NAMALWA (cell line): ENCODE results near the gene SV2A.
"Not testable (repeated sequence)": the region's sequence is repeated elsewhere in the genome, so short reads cannot be mapped to it uniquely, and the experiment has no call there.

Experiments
- DNase-seq: peaks from one replicate; pipeline ENCODE4 v3.0.0-alpha.2; 2015; ENCODE audit warnings: low spot score

The SV2A gene

DNA sequence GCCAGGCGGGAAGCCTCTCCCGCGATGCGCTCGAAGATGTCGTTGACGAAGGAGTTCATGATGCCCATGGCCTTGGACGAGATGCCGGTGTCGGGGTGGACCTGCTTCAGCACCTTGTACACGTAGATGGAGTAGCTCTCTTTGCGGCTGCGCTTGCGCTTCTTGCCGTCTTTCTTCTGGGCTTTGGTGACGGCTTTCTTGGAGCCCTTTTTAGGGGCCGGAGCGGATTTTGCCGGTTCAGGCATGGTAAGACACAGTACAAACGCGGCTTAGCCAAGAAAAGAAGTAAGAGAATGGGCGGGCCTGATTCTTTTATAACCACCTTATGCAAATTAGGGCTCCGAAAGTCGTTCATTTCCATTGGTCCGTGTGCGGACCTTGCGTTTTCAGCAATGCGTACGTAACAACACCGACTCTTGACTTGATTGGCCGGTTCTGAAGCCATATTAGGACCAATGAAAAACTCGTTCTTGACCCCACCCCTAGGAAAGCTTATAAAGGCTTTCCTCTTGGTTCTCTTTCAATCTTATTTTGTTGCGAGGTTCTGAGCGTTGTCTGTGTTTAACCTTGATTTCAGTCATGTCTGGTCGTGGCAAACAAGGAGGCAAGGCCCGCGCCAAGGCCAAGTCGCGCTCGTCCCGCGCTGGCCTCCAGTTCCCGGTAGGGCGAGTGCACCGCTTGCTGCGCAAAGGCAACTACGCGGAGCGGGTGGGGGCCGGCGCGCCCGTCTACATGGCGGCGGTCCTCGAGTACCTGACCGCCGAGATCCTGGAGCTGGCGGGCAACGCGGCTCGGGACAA, 31.0 kb downstream of the SV2A start:
- DNase-seq, result peak; percentile 100

DNA sequence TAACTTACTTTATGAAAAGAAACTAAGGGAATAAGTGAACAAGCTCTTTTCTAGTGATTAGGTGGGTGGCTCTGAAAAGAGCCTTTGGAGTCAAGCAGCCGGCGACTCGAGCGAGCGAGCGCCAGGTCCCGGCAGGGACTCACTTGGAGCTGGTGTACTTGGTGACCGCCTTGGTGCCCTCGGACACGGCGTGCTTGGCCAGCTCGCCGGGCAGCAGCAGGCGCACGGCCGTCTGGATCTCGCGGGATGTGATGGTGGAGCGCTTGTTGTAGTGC, 31.6 kb downstream of the SV2A start:
- DNase-seq, result not testable (repeated sequence)

- peak; percentile 97 for DNase-seq
Measured at GRCh38 chr1:149885339-149886120, 32.1 kb downstream of the SV2A start.

GRCh38 chr1:149884433-149885338, 33.0 kb downstream of the SV2A start:
- peak; percentile 96 for DNase-seq

GRCh38 chr1:149883598-149884247, 33.9 kb downstream of the SV2A start:
- peak; percentile 36 for DNase-seq

DNA sequence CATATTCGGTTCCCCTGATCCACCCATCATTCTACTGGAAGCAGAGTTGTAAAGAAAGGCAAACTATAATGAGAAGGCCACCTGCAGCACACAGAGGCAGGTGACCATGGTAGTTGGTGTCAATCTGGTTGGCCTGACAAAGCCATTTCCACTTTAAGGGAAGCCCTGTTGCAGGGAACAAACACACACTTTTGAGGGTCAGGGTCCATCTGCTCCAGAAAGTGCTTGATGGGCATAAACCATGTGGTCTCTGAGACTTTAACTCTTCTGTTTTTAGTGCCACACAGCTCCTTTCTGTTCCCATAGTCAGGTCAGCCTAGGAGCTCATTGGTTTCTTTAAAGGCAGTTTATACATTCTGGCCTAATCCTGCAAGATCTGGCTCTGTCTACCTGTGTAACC, 35.8 kb downstream of the SV2A start:
- DNase-seq, result no peak

DNA sequence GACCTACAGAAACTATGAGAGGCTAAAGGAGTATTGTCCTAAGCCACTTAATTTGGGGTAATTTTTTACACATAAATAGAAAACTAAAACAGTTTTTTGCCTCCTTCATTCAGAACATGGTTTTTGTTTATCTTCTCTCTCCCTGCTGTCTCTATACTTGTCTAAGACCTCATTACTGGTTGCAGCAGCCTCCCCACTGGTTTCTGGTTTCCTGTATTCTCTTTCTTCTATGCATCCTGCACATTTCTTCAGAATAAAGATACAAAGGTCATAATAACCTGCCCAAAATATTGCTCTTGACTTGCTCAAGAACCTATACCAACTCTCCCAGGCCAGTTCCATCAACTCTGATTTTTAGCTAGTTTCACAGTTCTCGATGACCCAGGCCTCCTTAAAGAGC, 38.1 kb downstream of the SV2A start:
- DNase-seq, result no peak

DNA sequence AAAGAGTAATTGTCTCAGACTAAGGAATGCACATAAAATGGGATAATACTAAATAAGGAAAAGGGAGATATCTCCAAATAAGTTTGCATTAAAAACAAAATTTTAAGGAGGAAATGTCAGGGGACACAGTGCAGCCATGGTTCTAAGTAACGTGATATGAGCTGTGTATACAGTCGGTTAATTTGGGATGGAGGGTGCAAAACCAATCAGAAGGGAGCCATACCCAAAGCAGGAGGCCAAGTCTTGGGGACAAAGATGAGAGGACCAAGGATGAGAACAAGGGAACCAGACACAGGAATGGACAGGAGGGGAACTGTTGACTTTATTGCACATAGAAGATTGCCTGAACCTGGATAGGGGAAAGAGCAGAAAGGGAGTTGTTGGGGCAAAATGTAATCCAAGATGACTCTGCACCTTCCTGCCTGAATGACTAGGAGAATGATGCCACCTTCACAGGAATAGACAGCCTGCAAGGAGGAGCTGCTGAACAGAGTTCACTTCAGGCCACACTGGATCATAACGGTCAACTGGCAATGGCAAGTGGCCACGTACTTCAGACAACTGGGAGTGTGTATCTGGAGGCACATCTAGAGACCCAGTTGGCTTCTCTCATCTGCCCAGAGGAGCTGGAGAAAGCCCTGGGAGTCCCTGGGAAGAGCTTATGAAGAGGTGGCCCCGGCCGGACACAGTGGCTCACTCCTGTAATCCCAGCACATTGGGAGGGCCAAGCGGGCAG, 40.3 kb downstream of the SV2A start:
- no peak for DNase-seq

- not testable (repeated sequence) for DNase-seq
Measured at GRCh38 chr1:149873060-149873459, 44.6 kb downstream of the SV2A start.

- DNase-seq, result not testable (repeated sequence)
Measured at GRCh38 chr1:149866887-149867286, 50.8 kb downstream of the SV2A start.

DNA sequence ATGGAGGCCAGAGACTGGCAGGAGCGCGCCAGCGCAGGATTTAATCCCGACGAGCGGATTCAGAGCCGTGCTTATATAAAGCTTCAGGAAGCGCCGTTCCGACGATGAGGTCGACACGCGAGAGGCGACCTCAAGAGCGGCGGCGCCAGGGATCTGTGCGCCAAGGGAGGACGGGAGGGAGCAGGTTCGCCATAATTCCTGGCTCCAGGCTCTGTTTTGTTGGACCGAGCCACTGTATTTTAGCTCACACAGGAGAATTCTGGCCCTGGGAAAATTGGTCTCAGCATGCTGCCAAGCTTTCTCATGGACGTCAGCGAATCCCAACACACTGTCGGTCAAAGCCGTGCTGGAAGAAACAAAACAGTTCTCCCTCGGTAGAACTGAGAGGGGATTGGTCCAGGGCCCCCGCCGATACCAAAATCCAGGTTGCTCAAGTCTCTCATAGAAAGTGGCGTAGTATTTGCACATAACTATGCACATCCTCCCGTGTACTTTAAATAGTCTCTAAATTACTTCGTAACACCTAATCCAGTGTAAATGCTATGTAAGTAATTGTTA, 56.1 kb downstream of the SV2A start:
- DNase-seq, result not testable (repeated sequence)

- DNase-seq, result not testable (repeated sequence)
Measured at GRCh38 chr1:149860684-149861496, 56.8 kb downstream of the SV2A start.

DNA sequence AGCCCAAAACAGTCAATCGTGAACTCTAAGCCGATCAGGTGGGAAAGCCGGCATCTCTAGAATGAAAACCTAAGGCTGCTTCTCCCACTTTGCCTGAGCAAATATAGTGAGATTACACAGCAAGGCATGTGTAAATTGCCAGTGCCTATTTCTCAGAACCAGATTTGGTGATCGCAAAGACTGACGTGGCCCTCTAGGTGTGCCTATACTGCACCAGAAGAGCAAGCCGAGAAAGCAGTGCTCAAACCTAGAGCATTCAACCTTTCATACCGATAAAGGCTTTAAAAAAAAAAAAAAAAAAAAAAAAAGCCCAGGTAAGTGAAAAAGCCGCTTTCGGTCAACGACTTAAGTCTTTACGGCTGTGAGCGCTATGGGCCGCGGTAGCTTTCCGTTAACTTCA, 57.4 kb downstream of the SV2A start:
- not testable (repeated sequence) for DNase-seq
